ENCODE results near the gene GATAD1. TPM values are rescaled to one million over a fixed set of nuclear protein-coding genes. Genes with fewer than 3 reads are reported as not detected.

Gene GATAD1
- total RNA-seq, 2 donors from 2014 or later: 47.8 to 69.8 TPM

DNA sequence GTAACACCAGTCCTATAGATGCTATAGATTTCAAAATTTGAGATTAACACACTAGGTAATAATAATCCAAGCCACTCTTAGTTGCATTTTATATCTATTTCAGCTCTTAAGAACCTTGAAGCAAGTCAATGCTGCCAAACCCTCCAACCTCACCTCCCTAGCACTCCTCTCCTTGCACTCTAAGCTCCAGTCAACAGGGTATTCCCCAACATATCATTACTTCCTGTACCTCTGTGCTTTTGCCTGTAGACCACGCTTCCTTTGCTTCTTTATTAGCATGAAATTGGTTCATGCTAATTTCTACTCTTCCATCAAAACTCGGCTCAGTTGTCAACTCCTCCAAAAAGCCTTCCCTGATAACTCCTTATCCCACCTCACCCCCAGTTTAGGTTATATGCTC, 56.5 kb downstream of the GATAD1 start:
- H3K27me3 ChIP-seq (ENCODE audit: control insufficient read depth, insufficient read depth, low read length, poor library complexity, severe bottlenecking): no peaks in the 10 kb centered on the region
- H3K27ac Mint-ChIP-seq: no peak overlapping the region
- no peaks in the 10 kb centered on the region for H3K4me1 Mint-ChIP-seq
- peaks cover 40% of the 10 kb centered on the region for H3K36me3 Mint-ChIP-seq (ENCODE audit: low read depth)
- no peak overlapping the region for H3K9ac ChIP-seq (ENCODE audit: extremely low read depth, low read length, poor library complexity, severe bottlenecking)
- WGBS, 2 experiments (ENCODE audit: insufficient coverage in 1 of 2, insufficient read length in 1 of 2): 78 to 83% methylated on average over 2 of the region's 2 CpGs
- no peaks in the 10 kb centered on the region for H3K9me3 Mint-ChIP-seq
- H3K36me3 ChIP-seq (ENCODE audit: control insufficient read depth, insufficient read depth, low read length): peaks cover 65% of the 10 kb centered on the region
- H3K9me3 ChIP-seq (ENCODE audit: control insufficient read depth, low read length): no peaks in the 10 kb centered on the region
- no peak overlapping the region for H3K27ac ChIP-seq (ENCODE audit: low read depth, low read length)
- no peak overlapping the region for H3K4me3 Mint-ChIP-seq
- H3K4me1 ChIP-seq (ENCODE audit: control insufficient read depth, insufficient read depth, low read length): no peaks in the 10 kb centered on the region
- H3K4me3 ChIP-seq (ENCODE audit: low read length): no peak overlapping the region
- TF ChIP-seq, protein P1, sequence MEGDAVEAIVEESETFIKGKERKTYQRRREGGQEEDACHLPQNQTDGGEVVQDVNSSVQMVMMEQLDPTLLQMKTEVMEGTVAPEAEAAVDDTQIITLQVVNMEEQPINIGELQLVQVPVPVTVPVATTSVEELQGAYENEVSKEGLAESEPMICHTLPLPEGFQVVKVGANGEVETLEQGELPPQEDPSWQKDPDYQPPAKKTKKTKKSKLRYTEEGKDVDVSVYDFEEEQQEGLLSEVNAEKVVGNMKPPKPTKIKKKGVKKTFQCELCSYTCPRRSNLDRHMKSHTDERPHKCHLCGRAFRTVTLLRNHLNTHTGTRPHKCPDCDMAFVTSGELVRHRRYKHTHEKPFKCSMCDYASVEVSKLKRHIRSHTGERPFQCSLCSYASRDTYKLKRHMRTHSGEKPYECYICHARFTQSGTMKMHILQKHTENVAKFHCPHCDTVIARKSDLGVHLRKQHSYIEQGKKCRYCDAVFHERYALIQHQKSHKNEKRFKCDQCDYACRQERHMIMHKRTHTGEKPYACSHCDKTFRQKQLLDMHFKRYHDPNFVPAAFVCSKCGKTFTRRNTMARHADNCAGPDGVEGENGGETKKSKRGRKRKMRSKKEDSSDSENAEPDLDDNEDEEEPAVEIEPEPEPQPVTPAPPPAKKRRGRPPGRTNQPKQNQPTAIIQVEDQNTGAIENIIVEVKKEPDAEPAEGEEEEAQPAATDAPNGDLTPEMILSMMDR (conservative IDR thresholded peaks at IDR 0.05): no peak
- no peaks in the 10 kb centered on the region for H3K27me3 Mint-ChIP-seq (ENCODE audit: insufficient read depth)
- no peak for DNase-seq

DNA sequence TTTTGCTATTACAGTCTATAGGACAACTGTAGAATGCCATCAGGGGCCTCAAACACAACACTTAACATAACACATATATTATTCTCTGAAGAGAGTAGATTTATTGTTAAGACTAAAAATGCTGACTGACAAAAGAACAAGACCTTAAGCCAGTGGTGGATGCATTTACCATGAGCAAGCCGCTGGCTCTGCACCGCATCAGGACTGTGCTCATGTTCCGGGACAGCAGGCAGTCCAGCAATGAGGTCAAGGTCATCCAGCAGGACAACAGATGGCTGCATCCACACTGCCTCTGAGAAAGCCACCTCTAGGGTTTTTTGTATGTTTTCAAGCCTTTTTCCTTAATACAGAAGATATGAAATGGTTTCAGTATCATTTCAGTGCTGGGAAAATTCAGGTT, 57.3 kb downstream of the GATAD1 start:
- Histone ChIP-seq H3K4me3 (ENCODE audit: low read length) (no peak overlapping the region), H3K27me3 (ENCODE audit: control insufficient read depth, insufficient read depth, low read length, poor library complexity, severe bottlenecking) (no peaks in the 10 kb centered on the region), H3K9ac (ENCODE audit: extremely low read depth, low read length, poor library complexity, severe bottlenecking) (no peak overlapping the region), H3K9me3 (ENCODE audit: control insufficient read depth, low read length) (no peaks in the 10 kb centered on the region), H3K36me3 (ENCODE audit: control insufficient read depth, insufficient read depth, low read length) (peaks cover 64% of the 10 kb centered on the region), H3K27ac (ENCODE audit: low read depth, low read length) (no peak overlapping the region), H3K4me1 (ENCODE audit: control insufficient read depth, insufficient read depth, low read length) (no peaks in the 10 kb centered on the region)
- no peak for DNase-seq
- H3K27ac Mint-ChIP-seq: no peak overlapping the region
- 92 to 100% methylated on average over 3 of the region's 3 CpGs for WGBS, 2 experiments (ENCODE audit: insufficient coverage in 1 of 2, insufficient read length in 1 of 2)
- TF ChIP-seq, protein P1 (conservative IDR thresholded peaks at IDR 0.05): no peak
- H3K27me3 Mint-ChIP-seq (ENCODE audit: insufficient read depth): no peaks in the 10 kb centered on the region
- no peak overlapping the region for H3K4me3 Mint-ChIP-seq
- H3K9me3 Mint-ChIP-seq: no peaks in the 10 kb centered on the region
- peaks cover 39% of the 10 kb centered on the region for H3K36me3 Mint-ChIP-seq (ENCODE audit: low read depth)
- H3K4me1 Mint-ChIP-seq: no peaks in the 10 kb centered on the region

DNA sequence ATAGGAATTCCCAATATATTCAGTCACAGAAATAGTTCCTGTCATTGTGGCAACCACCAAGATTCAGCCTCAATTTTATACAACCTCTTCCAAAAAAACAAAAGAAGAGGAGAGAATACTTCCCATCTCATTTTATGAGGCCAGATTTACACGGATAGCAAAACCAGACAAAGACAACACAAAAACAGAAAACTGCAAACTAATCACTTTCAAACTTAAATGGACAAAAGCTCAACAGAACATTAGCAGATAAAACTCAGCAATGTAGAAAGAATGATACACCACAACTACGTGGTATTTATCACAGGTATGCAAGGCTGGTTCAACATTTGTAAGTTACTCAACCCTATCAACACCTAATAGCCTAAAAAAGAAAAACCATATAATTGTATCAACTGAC, 59.1 kb downstream of the GATAD1 start:
- no peaks in the 10 kb centered on the region for H3K27me3 Mint-ChIP-seq (ENCODE audit: insufficient read depth)
- TF ChIP-seq, protein P1 (conservative IDR thresholded peaks at IDR 0.05): no peak
- no peak overlapping the region for H3K27ac Mint-ChIP-seq
- no peaks in the 10 kb centered on the region for H3K27me3 ChIP-seq (ENCODE audit: control insufficient read depth, insufficient read depth, low read length, poor library complexity, severe bottlenecking)
- H3K4me1 ChIP-seq (ENCODE audit: control insufficient read depth, insufficient read depth, low read length): no peaks in the 10 kb centered on the region
- no peak overlapping the region for H3K4me3 ChIP-seq (ENCODE audit: low read length)
- no peaks in the 10 kb centered on the region for H3K4me1 Mint-ChIP-seq
- peaks cover 26% of the 10 kb centered on the region for H3K36me3 Mint-ChIP-seq (ENCODE audit: low read depth)
- no peak for DNase-seq
- no peaks in the 10 kb centered on the region for H3K9me3 Mint-ChIP-seq
- H3K36me3 ChIP-seq (ENCODE audit: control insufficient read depth, insufficient read depth, low read length): peaks cover 54% of the 10 kb centered on the region
- H3K27ac ChIP-seq (ENCODE audit: low read depth, low read length): no peak overlapping the region
- H3K4me3 Mint-ChIP-seq: no peak overlapping the region
- 90% methylated on average over 2 of the region's 2 CpGs; no CpG with 5 or more reads in 1 of the 2 experiments for WGBS, 2 experiments (ENCODE audit: insufficient coverage in 1 of 2, insufficient read length in 1 of 2)
- H3K9ac ChIP-seq (ENCODE audit: extremely low read depth, low read length, poor library complexity, severe bottlenecking): no peak overlapping the region
- no peaks in the 10 kb centered on the region for H3K9me3 ChIP-seq (ENCODE audit: control insufficient read depth, low read length)
